Measurements from ENCODE around the gene CCNK.

The CCNK gene

GRCh38 chr14:99552572-99553216, 71.5 kb downstream of the CCNK start:
- DNase-seq (ENCODE audit: low spot score) = no peak

GRCh38 chr14:99554184-99554583, 73.0 kb downstream of the CCNK start:
- no peak for DNase-seq (ENCODE audit: low spot score)

- DNase-seq (ENCODE audit: low spot score) = no peak
Observed at GRCh38 chr14:99554757-99555531, 73.7 kb downstream of the CCNK start.

- DNase-seq (ENCODE audit: low spot score) = no peak
Observed at GRCh38 chr14:99556134-99556791, 75.1 kb downstream of the CCNK start.

GRCh38 chr14:99559286-99559990, 78.2 kb downstream of the CCNK start:
- DNase-seq (ENCODE audit: low spot score) = no peak

GRCh38 chr14:99560403-99560802, 79.2 kb downstream of the CCNK start:
- DNase-seq (ENCODE audit: low spot score) = no peak

GRCh38 chr14:99560922-99561683, 79.9 kb downstream of the CCNK start:
- no peak for DNase-seq (ENCODE audit: low spot score)

- DNase-seq (ENCODE audit: low spot score) = no peak
Observed at GRCh38 chr14:99561864-99562263, 80.7 kb downstream of the CCNK start.
